GM12801 (cell line): Measurements from ENCODE around the gene MYH10.

Experiments
- TF ChIP-seq, protein P1 (sequence below): IDR thresholded peaks from one replicate; pipeline ENCODE4 v1.5.1; 2011; ENCODE audit warnings: control low read depth; ENCODE audit not compliant: insufficient read length; ENCODE audit errors: extremely low read depth

The MYH10 gene

DNA sequence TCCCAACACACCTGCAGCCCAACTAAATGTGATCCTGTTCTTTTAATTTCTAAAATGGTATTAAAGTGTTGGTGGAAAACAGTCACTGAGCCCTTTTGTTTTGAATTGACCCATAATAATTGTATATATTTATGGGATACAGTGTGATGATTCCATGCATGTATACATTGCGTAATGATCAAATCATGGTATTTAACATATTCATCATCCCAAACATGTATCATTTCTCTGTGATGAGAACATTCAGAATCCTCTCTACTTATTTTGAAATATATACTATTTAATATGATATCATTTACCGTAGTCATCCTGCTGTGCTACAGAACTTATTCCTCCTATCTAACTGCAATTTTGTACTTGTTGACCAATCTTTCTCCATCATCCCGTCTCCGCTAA, 14.0 kb upstream of the MYH10 start:
- TF ChIP-seq, protein P1, sequence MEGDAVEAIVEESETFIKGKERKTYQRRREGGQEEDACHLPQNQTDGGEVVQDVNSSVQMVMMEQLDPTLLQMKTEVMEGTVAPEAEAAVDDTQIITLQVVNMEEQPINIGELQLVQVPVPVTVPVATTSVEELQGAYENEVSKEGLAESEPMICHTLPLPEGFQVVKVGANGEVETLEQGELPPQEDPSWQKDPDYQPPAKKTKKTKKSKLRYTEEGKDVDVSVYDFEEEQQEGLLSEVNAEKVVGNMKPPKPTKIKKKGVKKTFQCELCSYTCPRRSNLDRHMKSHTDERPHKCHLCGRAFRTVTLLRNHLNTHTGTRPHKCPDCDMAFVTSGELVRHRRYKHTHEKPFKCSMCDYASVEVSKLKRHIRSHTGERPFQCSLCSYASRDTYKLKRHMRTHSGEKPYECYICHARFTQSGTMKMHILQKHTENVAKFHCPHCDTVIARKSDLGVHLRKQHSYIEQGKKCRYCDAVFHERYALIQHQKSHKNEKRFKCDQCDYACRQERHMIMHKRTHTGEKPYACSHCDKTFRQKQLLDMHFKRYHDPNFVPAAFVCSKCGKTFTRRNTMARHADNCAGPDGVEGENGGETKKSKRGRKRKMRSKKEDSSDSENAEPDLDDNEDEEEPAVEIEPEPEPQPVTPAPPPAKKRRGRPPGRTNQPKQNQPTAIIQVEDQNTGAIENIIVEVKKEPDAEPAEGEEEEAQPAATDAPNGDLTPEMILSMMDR = no peak

DNA sequence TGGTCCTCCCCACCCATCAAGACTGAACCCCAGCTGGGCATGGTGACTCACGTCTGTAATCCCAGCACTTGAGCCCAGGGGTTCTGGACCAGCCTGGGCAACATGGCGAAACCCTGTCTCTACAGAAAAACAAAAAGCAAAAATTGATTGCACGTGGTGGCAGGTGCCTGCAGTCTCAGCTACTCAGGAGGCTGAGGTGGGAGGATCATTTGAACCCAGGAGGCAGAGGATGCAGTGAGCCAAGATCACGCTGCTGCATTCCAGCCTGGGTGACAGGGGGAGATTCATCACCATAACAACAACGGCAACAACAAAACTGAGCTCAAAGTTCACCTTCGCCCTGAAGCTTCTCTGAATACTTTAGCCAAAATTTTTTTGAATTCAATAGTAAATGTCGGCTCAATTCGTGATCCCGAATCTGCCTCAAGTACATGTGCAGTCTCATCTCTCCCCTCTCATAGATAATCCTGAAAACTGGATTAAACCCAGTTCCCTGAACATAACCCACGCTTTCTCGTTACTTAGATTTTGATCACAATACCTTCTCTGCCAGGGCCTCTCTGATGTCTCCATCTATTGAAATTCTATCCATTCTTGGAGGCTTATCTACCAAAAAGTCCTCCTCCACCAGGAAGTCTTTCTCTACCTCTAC, 13.5 kb upstream of the MYH10 start:
- TF ChIP-seq, protein P1 = no peak

DNA sequence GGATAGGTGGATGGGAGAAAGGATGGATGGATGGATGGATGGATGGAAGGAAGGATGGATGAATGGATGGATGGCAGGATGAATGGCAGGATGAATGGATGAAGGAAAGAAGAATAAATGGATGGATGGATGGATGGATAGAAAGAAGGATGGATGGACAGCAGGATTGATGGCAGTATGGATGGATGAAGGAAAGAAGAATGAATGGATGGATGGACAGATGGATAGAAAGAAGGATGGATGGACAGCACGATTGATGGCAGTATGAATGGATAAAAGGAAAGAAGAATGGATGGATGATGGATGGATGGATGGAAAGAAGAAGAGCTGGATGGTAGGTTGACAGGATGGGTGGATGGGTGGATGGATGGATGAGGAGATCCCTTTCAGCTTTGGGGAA, 9.2 kb upstream of the MYH10 start:
- TF ChIP-seq, protein P1 = no peak

DNA sequence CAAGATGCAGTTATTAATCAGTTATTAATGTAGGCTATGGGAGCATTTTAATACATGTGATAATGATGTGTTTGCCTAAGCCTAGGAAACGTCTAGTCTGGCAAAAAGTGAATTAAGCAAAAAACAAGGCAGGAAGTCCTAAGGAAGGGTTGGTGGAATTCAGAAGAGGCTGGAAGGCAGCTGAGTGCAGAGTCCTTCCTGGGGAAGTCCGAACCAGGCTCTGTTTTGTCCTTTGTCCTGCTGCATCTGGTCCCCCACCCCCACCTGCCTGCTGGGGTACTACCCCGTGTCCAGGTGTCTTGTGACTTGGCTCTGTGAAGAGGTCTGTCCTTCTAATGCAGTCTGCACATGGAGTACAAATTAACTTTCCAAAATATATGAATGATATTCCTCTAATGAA, 1.5 kb upstream of the MYH10 start:
- TF ChIP-seq, protein P1 = no peak

DNA sequence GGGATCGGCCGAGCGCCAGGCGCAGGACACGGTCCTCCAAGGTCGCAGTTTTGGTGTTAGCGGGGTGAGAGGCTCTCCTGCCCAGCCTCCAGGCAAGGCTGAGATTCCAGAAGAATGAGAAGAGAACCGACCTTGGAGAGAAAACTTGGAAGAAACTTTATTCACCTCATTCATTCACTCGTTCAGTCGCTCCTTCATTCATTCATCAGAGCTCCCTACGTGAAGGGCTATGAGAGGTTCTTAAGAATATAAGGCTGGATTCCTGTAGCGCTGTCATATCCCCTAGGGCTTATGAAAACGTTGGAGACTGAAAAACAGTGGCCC, 991 bp upstream of the MYH10 start:
- TF ChIP-seq, protein P1 = no peak

DNA sequence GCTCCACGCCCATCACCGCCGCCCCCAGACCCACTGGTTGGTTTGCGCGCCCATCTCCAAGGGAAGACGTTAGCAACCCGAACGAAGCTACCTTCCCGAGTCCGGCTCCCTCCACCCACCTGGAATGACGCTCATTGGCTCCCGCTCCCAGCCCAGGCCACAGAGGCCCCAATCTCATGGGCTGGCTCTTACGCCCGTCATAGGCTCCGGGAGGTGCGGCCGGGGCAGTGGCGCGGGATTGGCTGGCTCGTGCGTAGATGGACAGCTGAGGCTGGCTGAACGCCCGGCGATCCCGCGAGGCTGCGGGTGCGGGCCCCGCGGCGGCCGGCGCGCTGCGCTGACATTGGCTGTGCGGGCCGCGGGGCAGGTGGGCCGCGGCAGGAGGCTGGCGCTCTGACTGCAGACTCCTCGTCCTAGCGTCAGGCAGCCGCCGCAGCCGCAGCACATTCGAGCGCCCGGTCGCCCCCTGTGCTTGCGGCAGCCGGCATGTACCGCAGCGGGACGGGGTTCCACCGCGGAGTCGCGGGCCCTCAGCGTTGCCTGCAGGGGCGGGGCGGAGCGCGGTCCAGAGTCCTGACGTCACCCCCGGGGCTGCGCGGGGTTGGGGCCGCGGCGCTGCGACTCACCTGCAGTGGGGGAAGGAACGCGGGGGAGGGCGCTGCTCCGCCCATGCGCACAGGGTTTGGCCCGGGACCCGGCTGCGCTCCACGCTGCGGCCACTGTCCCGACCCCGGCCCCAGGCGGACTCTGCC, 453 bp upstream of the MYH10 start:
- TF ChIP-seq, protein P1 = no peak

DNA sequence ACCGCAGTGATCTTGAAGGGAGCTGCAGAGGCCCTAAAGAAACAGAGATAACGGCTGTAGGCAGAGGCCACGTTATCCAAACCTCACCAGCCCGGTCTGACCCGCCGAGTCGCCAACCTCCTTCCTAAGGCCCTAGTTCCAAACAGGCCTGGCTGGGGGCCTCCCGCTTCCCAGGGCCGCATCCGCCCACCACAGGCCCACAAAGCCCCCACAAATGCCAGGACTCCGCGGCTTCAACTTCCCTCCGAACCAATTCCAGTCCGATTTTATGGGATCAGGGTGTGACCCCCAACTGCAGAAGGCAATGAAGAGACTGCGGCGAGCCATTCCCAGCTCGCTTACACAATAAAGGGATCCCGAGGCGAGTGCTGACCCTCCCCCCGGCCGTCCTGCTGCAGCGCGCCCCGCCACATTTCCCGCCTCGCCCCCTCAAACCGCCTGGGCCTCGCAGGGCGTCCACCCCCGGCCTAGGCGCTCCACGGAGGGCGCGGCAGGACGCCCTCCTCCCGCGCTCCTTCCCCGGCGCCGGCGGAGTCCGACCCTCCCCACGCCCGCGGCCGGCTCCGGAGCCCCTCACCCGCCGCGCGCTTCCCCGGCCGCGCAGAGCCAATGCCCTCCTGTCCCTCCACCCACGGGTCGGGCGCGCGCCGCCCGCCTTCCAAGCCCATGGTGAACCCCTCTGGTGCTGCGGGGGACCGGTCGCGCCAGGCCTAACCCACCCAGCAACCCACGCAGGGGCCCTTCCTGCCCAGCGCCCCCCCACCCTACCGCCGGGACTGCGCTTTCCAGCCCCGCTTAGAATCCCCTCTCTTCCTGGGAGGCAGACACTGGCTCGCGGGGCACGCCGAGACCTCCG, 926 bp downstream of the MYH10 start:
- TF ChIP-seq, protein P1 = no peak
